Measurements from ENCODE around the gene DDX39B. TPM values are rescaled to one million over a fixed set of nuclear protein-coding genes. Genes with fewer than 3 reads are reported as not detected.

DDX39B gene
- total and polyA plus RNA-seq, 2 of the 8 experiments (the other 6 are each of a cell fraction or from before 2014, with no cell fraction given), result 780 to 1,164 TPM

DNA sequence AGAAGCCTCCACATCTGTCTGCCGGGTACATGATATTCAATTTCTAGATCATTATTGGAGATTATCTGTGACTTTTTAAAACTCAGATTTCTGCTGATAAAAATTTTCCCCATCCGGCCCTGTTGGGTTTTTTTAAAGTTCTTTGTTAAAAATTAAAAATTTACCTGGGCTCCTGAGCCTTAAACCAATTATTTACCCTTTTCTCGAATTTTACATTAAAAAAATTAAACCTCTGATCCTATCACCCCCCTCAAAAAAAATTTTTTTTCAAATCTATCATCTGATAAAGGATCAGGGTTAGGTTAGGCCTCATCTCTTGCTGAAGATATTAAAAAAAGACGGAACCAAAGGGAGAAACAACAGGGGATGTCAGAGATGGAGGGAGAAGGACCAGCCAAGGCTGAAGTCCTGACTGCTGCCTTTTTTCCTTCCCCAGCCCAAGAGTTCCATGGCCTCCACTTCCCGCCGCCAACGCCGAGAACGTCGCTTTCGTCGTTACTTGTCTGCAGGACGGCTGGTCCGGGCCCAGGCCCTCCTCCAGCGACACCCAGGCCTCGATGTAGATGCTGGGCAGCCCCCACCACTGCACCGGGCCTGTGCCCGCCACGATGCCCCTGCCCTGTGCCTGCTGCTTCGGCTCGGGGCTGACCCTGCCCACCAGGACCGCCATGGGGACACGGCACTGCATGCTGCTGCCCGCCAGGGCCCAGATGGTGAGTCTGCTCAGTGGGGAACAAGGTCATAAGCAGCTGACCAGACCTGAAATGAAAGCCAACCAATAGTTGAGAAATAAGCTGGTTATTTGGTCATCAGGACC is 6.1 kb upstream of the DDX39B start (continued):
- TF ChIP-seq TAF7 (optimal IDR thresholded peaks at IDR 0.05; ENCODE audit: borderline replicate concordance, low read depth, low read length), result no peak
- TF ChIP-seq BCL11A (IDR thresholded peaks at IDR 0.05; ENCODE audit: low read depth in 2 of 2, low read length in 2 of 2), result no peak
- TF ChIP-seq SIN3A (conservative IDR thresholded peaks at IDR 0.05 in 1 of 2, IDR thresholded peaks at IDR 0.05 in 1 of 2; ENCODE audit: low read depth in 1 of 2, low read length in 2 of 2), result no peak

Measured in H1 (cell line).